Fibroblast of pulmonary artery (primary cell): ENCODE results near the gene TBC1D24.
"Not testable (repeated sequence)": the region's sequence is repeated elsewhere in the genome, so short reads cannot be mapped to it uniquely, and the experiment has no call there.

ENCODE experiments used
- DNase-seq: peaks from one replicate; pipeline ENCODE4 v3.0.0-alpha.2; 2010; ENCODE audit warnings: low read depth
- H3K4me3 ChIP-seq: replicated peaks from 2 replicates; pipeline ENCODE4 v1.5.1; 2011; ENCODE audit warnings: low read depth, mild to moderate bottlenecking, control low read depth, low read length, moderate library complexity
- CTCF ChIP-seq: IDR thresholded peaks from 2 replicates; pipeline ENCODE4 v1.5.1; 2011; ENCODE audit warnings: mild to moderate bottlenecking, control low read depth, low read length, inconsistent platforms; ENCODE audit errors: missing control alignments

Gene TBC1D24

GRCh38 chr16:2429034-2429770, 45.7 kb upstream of the TBC1D24 start, which contains the start of gene CCNF:
Gene CCNF (plus strand): TSS chr16:2429447. CDS start chr16:2429482, 35 bp downstream.
- peak; percentile 94 for DNase-seq
- TF ChIP-seq CTCF: no peak
- peak within 1 kb of the TSS; percentile 70 for H3K4me3 ChIP-seq

GRCh38 chr16:2429771-2430663, 44.9 kb upstream of the TBC1D24 start:
- DNase-seq: peak; percentile 33
- peak; percentile 34 for TF ChIP-seq CTCF
- peak overlapping the region; percentile 68 for H3K4me3 ChIP-seq

GRCh38 chr16:2432286-2432685, 42.6 kb upstream of the TBC1D24 start:
- no peak overlapping the region for H3K4me3 ChIP-seq
- DNase-seq: no peak
- peak; percentile 6 for TF ChIP-seq CTCF

- H3K4me3 ChIP-seq: no peak overlapping the region
- no peak for DNase-seq
- TF ChIP-seq CTCF: no peak
These were observed 42.0 kb upstream of the TBC1D24 start for GRCh38 chr16:2432801-2433505.

GRCh38 chr16:2435236-2435635, 39.7 kb upstream of the TBC1D24 start:
- not testable (repeated sequence) for H3K4me3 ChIP-seq, DNase-seq

- DNase-seq: no peak
- TF ChIP-seq CTCF: no peak
- H3K4me3 ChIP-seq: no peak overlapping the region
These were observed 38.8 kb upstream of the TBC1D24 start for GRCh38 chr16:2436110-2436509.
